GM19468 (cell line): ENCODE data around the gene YBX1.
"Not testable (repeated sequence)": the region's sequence is repeated elsewhere in the genome, so short reads cannot be mapped to it uniquely, and the experiment has no call there.

Experiments used
- ATAC-seq: cut with Tn5 transposase; IDR thresholded peaks from one replicate; pipeline ENCODE4 v1.9.1; 2021; ENCODE audit warnings: mild to moderate bottlenecking, moderate library complexity, moderate number of reproducible peaks; ENCODE audit not compliant: unreplicated experiment; ENCODE audit errors: extremely low read depth

Gene YBX1

DNA sequence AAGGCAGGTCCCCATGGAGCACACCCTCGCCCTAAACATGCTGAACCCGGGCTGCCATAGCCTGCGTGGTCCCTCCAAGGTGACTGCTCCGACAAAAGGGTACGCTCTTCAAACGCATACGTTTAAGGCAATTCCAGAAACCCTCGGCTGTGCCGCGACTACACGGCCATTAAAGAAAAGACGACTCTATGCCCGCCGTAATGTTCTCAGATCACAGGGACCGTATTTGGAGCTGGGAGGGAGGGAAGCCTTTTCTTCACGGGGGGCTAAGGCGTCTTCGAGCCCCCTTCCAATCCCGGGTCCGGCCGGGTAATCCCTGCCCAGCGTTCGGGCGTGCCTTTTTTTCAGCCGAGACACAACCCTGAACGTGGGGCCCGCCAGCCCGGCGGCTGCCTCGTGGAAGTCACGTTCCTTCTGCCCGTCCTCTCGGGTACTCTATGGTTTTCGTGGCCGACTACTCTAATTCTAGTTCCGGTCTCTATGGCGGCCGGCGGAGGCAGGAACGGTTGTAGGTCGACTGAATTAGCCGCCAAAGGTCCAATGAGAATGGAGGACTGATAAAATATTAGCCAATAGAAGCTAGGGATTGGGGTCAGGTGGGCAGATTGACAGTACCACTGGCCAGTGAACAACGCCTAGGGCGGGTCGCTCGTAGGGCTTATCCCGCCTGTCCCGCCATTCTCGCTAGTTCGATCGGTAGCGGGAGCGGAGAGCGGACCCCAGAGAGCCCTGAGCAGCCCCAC lies at the start of gene YBX1:
Gene YBX1, plus strand, starts transcription at position 678 of the 743 bp plus-strand sequence. CDS start 148 bp downstream, outside the sequence.
- peak; percentile 84 for ATAC-seq

DNA sequence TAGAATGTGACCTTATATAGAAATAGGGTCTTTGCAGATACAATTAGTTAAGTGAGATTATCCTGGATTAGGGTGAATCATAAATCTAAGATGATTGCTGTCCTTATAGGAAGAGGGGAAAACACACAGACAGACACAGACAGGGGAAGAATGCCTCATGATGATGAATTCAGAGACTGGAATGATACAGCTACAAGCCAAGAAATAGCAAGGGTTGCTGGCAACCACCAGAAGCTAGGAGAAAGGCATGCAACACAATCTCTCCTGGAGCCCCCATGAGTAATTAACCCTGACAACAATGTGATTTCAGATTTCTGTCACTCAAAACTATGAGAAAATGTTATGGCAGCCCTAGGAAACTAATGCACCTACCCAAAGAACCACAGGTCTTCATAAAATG lies 43.1 kb upstream of the YBX1 start:
- no peak for ATAC-seq

DNA sequence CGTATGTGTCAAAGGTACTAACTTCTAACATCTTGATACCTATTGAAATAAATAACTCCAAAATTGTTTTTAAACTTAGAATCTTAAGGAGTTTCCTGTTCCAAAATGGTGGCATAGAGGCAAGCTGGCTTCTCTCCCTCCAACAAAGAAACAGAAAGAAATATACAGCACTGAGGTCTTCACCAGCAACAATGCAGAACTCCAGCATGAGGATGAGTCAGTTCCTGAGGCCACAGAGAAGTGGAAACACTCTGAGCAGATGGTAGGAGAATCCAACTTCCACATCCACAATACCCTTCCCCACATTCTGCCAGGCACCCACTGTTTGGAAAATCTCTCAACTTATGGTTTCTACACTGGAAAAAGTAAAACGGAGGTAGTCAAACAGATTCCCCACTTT lies 36.2 kb upstream of the YBX1 start:
- no peak for ATAC-seq

DNA sequence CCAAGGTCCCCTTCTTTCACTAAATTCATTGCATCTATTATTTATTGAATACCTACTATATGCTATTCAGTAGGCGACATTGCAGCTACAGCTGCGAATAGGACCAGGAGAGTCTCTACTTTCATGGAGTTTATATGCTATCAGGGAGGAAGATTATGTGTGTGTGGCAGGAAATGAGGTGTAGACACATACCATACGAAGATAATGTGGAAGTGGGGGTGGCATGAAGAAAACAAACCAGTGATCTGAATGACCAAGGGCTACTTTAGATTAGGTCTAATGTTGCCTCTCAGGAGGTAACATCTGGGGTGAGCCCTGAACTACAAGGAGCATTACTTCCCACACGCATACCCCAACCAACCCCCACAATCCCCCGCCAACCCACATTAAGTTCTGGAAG lies 25.0 kb upstream of the YBX1 start:
- no peak for ATAC-seq

DNA sequence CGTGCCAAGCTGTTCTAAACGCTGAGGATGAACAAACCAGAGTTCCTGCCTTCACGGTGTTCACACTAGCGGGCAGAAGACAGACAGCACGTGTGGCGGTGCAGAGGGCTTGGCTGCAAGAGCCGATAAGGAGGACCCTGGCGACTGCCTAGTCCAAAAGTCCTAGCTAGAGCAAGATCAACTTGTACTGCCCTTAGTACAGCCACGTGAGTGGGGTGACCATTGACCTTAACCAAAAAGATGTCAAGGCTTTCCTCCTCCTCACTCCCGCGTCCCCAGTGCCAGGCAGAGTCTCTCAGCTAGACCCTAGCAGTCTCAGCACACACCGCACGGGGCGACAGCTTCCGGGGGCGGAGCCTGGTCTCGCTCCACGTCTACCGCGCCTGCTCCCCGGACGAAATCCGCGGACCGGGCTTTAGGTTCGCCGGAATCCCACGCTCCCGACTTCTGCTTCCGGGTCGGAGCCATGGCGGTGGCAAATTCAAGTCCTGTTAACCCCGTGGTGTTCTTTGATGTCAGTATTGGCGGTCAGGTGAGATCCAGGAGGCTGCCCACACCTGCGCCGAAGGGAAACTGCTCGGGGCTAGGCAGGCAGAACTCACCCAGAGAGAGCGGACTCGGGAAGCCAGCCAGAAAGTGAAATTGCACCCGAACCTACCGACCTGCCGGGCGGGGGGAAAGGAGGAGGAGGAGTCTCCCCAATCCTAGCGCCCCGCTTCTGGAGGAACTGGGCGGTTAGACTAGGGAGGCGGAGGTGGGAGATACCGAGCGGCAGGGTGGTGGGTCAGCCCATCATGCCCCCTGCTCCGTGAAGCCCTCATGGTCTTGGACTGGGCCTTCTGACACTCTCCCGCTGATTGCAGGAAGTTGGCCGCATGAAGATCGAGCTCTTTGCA lies 24.0 kb upstream of the YBX1 start, which contains the start of gene PPIH:
Gene PPIH, plus strand, starts transcription at position 443 of the 896 bp plus-strand sequence. Its CDS starts 24 bp downstream, at position 467.
- ATAC-seq = peak; percentile 87

DNA sequence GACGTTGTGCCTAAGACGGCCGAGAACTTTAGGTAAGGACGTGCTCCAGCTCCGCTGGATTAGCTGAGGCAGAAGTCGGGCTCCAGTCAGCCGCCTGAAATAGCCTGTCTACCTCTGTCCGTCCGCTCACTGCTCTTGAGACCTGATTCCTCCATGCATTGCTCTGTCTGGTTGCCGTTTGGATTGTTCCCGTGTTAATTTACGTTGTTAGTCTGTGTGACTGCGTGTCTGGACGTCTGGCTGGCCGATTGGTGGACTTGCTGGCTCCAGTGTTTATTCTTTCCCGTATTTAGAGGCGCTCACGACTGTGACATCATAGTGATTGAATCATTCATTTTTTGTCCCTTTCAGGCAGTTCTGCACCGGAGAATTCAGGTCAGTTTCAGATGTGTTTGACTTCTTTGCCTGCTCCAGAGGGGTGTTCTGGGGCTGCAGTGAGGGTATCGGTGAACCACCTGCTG lies 23.3 kb upstream of the YBX1 start:
- no peak for ATAC-seq

DNA sequence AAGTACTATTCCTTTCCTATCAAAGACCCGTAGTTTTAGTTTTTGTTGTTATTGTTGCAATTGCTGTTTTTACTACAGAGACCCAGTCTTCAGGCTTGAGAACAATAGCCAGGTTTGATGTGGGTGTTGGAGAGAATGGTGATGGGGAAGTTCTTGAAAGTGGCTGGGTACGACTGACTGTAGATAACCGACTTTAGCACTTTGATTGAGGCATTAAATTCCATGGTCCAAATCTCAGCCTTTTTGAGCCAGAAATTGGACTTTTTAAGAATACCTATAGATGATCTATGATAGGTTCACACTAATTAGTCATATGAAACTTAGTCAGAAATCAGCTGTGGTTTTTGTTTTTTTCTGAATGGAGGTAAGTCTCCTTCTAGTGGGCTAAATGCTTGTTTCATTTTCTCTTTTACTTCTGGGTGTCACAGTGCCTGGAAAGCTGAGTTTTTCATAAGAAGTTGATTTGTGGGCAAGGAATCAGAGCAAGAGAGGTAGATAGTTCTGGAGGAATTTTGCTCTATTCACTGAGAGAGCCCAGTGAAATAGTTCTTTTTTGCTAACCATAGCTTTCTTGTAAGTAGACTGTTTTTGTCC lies 21.2 kb upstream of the YBX1 start:
- ATAC-seq = no peak

DNA sequence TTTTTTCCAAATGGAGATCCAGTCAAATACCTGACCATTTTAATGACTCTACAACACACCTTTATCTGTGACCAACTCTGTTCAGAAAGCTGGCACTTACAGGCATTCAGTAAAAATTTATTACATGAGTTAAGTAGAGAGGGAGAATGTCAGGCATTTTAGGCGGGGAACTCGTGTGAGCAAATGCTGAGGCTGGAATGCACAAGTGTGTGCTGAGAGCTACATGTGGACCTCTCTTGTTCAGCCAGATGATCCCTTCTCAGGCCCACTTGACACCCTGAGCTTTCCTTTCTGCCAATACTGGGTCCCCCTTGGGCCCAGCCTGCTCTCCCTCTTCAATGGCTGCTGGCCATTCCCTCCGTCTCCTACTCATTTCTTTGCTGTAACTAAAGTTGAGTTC lies 12.3 kb upstream of the YBX1 start:
- no peak for ATAC-seq

- ATAC-seq = no peak
Measured at GRCh38 chr1:42670425-42670824, 11.8 kb upstream of the YBX1 start.

- ATAC-seq = no peak
Measured at GRCh38 chr1:42674214-42674613, 8.0 kb upstream of the YBX1 start.

- no peak for ATAC-seq
Measured at GRCh38 chr1:42674682-42675081, 7.5 kb upstream of the YBX1 start.

DNA sequence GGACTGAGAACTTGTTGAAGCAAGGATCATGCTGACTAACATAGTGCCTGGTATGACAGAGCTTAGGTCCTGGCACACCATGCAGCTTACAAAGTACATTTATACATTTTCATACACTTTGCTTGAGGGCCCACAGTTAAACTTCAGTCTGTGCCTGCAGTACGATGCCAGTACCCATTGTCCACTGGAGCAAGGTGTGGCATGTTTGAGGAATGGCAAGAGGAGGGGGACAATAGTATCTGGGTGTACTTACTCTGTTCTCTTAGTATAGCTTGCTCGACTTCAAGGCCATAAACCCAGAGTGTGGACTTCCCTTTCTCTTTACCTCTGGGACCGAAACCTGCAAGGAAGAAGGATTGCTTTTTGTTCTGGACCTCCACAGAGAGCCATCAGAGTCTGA lies 6.8 kb upstream of the YBX1 start:
- ATAC-seq = no peak

DNA sequence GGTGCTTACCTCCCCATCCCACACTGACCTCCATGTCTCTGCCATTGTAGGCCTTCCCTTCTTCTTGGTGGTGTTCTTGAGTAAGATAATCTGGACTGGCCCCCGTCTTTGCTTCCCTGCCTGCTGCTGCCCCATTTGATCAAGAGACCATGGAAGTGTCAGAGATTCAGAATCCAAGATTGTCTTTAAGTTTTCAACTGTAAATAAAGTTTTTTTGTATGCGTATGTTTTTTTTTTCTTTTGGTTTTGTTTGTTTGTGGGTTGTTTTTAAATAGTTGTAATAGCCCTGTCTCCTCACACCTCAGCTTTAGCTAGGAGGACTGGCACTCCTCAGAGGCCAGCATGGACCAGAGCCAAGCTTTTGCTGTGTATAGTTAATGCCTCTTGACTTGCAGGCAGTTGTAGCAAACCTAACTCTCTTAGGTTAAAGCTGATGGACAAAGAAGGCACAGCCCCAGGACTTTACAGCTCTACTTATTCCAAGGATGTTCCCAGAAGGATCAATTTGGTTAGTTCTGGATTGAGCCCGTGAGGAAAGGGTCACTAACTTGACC lies 5.6 kb upstream of the YBX1 start:
- no peak for ATAC-seq

DNA sequence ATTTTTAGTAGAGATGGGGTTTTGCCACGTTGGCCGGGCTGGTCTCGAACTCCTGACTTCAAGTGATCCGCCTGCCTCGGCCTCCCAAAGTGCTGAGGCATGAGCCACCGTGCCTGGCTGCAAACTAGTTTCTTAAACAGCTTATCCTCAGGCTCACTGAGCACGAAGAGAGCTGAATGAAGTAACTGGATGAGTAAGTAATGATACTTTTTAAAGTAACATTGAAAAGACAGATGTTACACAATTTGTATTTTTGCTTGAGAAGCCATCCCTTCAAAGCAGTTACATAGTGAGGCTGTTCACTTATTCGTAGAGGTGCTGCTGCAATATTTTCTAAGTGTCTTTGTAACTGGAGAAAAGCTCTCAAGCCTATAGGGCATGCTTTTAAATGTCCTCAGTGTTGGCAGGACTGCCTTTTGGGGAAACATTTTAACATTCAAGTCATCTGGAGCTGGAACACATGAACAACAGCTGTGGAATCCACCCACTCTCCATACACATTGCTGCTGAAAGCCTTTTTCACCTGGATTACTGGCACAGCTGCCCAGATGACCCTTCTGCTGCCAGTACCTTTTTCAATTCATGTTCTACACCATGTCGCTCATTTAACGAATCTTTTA lies 2.7 kb upstream of the YBX1 start:
- no peak for ATAC-seq

DNA sequence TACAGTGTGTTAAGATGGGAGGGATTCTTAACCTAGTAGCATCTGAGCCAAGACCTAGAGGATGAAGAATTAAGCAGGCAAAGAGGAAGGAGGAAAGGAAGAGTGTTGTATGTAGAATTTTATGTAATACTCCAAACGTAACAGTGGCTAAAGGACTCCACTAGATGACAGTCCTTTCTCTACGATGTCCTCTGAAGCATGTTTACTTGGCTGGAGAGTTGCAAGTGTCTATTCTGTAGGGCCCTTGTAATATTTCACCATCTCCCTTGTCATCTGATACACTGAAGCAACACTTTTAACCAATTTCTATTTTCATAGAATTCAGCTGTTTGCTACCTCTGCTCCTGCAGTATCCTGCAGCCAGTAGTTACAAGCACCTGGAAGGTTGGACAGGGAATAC lies 2.2 kb upstream of the YBX1 start:
- ATAC-seq = no peak

DNA sequence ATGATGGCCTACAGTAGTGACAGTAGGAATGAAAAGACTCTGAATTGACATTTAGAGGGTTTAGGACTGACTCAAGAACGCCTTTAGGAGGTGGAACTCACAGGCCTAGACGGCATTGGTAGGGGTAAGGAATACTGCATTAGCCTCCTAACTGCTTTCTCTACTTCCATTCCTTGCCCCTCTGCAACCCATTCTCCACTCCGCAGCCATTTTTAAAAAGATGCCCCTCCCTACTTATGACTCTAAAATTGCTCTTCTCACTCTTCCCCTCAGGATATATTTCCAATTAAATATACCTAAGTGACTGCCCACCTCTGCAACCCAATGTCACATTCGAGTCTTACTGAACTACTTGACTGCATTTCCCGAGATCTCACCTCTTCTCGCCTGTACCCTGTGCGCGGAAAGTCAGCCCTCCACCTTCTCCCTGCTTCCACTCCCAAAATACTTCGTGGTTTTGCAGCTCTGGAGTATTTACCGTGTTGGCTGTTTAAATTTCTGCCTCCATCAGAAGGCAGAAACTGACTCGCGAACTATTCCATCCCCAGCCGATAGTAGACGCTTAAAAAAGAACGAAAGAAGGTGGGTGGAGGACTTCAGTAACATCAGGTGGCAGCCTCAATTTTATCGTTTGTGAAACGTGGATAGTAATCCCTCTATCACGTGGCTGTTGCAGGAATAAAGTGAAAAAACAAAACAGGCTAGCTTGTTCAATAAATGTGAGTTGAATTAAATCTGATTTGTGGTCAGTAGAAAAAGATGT lies 1.1 kb upstream of the YBX1 start:
- no peak for ATAC-seq

- ATAC-seq = not testable (repeated sequence)
Measured at GRCh38 chr1:42682484-42682738, 193 bp downstream of the YBX1 start.

- peak; percentile 18 for ATAC-seq
Measured at GRCh38 chr1:42682739-42683531, 717 bp downstream of the YBX1 start.

GRCh38 chr1:42684139-42684538 lies 1.9 kb downstream of the YBX1 start:
- no peak for ATAC-seq
